ENCODE results near the gene UBE4A.

DNA sequence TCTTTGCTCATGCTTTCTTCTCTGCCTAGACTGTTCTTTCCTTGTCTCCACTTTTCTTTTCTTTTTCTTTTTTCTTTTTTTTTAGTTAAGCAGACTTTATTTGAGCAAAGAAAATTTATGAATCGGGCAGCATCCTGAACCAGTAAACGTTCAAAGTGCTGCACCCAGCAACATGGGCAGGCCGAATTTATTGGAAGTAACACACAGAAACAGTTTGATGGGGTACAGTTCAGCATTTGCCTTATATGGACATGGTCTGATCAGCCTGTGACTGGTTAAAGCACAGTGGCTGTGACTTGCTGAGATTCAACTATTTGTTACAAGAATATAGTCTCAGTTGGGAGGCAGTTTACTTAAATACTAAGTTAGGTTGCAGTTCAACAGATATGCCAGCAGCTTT is 38.9 kb upstream of the UBE4A start:
- TF ChIP-seq, protein P1, sequence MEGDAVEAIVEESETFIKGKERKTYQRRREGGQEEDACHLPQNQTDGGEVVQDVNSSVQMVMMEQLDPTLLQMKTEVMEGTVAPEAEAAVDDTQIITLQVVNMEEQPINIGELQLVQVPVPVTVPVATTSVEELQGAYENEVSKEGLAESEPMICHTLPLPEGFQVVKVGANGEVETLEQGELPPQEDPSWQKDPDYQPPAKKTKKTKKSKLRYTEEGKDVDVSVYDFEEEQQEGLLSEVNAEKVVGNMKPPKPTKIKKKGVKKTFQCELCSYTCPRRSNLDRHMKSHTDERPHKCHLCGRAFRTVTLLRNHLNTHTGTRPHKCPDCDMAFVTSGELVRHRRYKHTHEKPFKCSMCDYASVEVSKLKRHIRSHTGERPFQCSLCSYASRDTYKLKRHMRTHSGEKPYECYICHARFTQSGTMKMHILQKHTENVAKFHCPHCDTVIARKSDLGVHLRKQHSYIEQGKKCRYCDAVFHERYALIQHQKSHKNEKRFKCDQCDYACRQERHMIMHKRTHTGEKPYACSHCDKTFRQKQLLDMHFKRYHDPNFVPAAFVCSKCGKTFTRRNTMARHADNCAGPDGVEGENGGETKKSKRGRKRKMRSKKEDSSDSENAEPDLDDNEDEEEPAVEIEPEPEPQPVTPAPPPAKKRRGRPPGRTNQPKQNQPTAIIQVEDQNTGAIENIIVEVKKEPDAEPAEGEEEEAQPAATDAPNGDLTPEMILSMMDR (conservative IDR thresholded peaks at IDR 0.05; ENCODE audit: low read depth in 2 of 2): no peak
- TF ChIP-seq EZH2 (IDR thresholded peaks at IDR 0.05; ENCODE audit: low read depth, unreplicated experiment) (no peak), POLR2AphosphoS5 (IDR thresholded peaks at IDR 0.05; ENCODE audit: low read depth) (no peak), NANOG (IDR thresholded peaks at IDR 0.05; ENCODE audit: borderline replicate concordance) (no peak), CREB1 (CRISPR knock-in tag; IDR thresholded peaks at IDR 0.05; ENCODE audit: low read depth) (no peak), REST (IDR thresholded peaks at IDR 0.05; ENCODE audit: unreplicated experiment) (no peak), ZNF331 (CRISPR knock-in tag; IDR thresholded peaks at IDR 0.05; ENCODE audit: low read depth) (no peak), JUNB (IDR thresholded peaks at IDR 0.05; ENCODE audit: unreplicated experiment) (no peak), EZH2phosphoT487 (IDR thresholded peaks at IDR 0.05; ENCODE audit: unreplicated experiment) (no peak)
